Ammon's horn (tissue), 1 donor: ENCODE results near the gene DERL3.

Source experiments
- DNase-seq: peaks from one replicate; pipeline ENCODE4 v3.0.0-alpha.2; 2016; ENCODE audit warnings: low spot score

DERL3 gene

DNA sequence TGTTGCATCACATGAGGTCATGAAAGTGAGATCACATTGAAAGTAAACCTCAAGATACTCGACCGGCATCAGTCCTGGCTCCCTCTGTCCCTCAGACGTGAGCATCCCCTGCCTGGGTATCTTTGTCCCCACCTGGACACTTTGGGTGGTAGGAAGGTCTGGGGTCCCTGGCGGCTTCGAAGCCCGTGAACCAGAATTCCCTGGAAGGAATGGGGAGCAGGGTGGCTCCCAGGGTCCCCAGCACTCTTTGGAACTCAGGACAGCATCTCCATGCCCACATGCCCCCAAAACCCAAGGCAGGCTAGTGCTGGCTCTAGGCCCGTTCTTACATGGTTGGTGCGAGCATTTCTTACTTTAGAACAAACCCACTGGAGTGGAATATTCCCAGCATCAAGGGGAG is 7.5 kb downstream of the DERL3 start:
- DNase-seq, result no peak

- no peak for DNase-seq
Observed at GRCh38 chr22:23829845-23830372, 8.9 kb downstream of the DERL3 start.

DNA sequence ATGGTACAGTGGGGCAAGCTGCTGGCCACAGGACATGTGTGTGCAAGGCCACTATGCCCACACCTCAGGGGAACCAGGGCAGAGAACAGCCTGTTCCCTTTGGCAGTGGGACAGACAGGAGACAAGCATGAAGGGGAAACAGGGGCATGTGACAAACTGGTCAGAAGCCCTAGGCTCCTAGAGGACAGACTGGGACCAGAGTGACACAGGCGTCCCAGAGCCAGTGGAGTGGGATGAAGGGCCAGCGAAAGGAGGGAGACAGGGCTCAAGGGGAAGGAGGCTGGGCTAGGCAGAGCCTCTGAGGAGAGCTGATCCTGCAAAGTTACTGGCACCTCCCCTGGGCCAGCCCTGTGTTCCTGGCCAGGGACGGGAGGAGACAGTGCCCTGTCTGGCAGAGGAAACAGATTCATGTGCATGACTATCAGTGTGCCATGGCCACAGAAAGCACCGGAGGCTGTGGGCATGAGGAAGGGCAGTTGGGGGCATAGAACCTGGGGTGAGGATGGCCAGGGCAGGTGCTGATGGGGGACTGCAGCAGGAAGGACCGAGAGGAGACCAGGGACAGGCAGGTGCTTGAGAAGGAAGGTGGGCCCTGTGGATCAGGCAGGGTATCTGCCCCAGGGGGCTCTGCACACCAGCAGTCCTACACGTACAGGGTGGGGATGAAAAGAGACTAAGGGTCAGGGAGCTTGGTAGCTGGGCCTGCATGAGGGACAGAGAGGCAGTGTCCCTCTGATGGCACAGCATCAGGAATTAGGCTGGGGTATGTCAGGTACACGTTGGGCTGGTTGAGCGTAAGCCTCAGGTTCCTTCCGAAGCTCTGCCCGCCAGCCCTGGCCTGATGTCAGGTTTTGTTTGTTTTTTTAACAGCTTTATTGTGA is 9.8 kb downstream of the DERL3 start:
- no peak for DNase-seq

- DNase-seq, result no peak
Observed at GRCh38 chr22:23827351-23827995, 11.3 kb downstream of the DERL3 start.

- no peak for DNase-seq
Observed at GRCh38 chr22:23826510-23827350, 12.1 kb downstream of the DERL3 start.

DNA sequence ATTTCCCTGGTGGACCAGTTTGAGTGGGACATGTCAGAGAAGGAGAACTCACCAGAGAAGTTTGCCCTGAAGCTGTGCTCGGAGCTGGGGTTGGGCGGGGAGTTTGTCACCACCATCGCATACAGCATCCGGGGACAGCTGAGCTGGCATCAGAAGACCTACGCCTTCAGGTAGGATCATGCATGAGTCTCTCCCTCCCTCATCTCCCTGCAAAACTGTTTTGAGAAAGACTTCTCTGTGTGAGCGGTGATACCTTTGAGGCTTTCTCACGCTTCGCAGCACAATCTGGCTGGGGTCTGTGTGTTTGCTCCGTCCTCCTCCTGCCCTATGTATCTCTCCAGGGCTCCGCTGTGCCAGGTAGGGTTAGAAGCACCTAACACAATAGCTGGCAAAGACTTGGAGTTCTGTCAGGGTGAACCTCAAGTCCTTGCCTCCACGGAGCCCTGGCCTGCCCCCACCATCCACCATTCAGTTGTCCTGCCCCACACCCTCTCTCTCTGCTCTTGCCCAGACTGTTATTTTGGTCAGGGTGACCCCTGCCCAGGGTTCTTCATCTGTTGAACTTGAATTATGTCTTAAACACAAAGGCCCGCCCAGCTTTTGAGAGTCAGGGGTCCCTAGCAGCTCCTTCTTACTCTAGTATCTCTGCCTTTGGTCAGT is 13.4 kb downstream of the DERL3 start:
- no peak for DNase-seq

DNA sequence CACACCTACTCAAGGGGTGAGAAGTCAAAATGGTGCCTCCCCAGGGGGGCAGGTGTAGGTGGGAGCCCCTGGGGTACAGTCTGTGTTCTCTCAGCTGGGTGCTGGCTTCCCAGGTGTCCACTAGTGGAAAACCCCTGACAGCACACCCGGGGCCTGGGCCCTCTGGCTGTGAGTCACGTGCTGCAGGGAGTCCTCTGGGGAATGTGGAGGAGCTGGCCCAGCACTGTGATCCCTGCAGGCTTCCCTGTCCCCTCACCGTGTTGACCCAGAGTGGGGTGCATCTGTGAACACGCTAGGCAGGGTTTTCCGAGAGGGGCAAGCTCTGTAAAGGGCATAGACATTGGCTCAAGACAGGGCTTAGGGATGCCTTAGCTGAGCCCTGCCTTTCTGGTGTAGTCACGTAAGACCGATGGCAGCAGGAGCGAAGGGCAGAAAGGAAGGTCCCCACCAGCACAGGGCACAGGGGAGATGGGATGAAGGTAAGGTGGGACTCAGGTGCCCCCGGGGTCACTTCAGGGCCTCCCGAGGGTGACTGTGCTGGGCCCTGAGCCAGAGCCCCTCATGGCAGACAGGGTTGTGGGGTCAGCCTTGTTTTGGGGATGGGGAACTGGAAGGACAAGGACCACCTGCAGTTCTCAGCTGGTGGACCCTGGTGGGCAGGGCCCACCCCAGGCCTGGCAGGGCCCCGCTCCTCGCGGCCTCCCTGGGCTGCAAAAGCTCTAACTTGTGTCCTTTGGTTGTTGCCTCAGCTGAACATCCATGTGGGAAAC is 14.1 kb downstream of the DERL3 start:
- DNase-seq, result no peak

DNA sequence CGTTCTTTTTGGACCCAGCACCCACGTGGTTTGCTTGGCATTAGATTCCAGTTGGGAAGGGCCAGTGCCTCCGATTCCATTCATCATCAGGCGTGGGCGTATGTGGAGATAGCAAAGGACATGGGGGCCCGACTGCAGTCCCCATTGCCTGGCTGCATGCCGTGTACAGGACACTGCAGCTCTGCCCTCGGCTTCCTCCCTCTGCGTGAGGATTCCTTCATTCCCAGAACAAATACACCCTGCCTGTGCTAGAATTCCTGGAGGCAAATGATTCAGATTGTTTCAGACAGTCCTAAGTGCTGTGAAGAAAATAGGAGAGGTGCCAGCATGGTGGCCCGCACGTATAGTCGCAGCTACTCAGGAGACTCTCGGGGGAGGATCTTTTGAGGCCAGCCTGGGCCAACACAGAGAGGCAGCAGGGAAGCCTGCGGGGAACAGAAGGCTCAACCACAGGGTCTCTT is 15.4 kb downstream of the DERL3 start:
- DNase-seq, result no peak

- no peak for DNase-seq
Observed at GRCh38 chr22:23822101-23822671, 16.6 kb downstream of the DERL3 start.

DNA sequence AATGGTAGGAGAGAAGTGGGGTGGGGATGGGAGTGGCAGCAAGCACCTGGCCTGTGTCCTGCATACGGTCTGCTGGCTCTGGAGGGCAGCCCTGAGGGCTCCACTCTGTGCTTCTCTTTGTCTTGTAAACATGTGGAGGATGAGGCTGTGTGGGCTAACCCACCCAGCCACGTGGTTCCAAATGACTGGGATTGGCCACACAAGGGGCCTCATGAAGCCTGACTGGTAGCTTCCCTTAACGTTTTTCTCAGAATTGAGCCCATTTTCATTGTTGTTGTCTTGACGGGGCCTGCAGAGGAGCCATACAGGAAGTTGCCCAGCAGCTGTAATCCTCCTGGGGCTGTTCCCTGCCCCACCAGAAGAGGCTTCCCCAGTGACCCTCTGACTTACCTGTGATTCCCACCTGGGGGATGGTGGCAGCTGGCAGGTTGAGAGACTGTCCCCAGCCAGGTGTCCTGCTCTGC is 18.0 kb downstream of the DERL3 start:
- no peak for DNase-seq

GRCh38 chr22:23818541-23818940 is 20.3 kb downstream of the DERL3 start:
- no peak for DNase-seq

DNA sequence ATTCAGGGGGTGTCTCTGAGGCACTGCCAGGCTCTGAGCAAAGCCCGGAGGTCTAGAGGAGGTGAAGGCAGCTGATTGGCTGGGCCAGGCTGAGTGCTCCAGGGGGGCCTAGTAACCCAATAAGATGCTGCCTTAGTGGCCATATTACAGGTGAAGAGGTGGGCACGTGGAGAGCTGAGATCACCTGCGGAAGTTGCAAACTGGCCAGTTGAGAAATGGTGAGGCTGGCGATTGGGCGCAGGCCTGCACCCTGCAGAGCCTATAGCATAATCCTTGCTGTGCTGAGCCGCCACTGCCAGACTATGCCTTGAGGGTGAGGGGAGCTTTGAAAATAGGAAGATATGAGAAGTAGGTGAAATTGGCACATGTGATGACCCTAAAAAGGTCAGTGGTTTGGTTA is 21.7 kb downstream of the DERL3 start:
- no peak for DNase-seq

DNA sequence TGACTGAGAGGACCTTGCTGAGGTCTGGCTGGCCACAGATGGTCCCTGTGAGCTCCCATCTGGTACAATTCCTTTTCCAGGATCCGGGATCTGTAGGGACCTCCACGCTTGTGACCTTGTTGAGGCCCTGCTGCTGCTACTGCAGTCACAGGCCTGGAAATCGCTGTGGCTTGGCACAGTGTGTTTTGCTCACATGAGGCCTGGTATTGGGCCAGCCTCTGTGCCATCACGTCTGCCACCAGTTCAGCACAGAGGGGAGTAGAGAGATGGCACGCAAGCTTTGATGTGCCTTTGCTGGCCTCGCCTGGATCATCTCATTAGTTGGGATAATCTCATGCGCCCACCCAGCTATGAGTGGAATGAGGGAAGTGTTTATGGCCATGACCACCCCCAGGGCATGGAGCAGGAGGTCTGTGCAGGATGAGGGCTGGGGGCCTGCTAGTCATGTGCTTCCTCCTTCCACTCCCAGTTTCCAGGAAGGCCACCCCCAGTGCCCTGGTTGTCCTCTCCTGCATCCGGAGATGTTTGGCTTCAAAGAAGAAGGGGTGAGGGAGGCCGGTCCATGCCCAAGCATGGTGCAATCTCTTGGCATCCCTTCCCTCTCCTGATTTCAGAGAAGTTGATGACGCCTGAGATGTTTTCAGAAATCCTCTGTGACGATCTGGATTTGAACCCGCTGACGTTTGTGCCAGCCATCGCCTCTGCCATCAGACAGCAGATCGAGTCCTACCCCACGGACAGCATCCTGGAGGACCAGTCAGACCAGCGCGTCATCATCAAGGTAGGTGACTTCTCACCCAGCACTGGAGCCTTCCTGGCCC is 22.4 kb downstream of the DERL3 start:
- no peak for DNase-seq

GRCh38 chr22:23815541-23816155 is 23.2 kb downstream of the DERL3 start:
- no peak for DNase-seq

GRCh38 chr22:23812378-23812777 is 26.4 kb downstream of the DERL3 start:
- DNase-seq, result no peak

DNA sequence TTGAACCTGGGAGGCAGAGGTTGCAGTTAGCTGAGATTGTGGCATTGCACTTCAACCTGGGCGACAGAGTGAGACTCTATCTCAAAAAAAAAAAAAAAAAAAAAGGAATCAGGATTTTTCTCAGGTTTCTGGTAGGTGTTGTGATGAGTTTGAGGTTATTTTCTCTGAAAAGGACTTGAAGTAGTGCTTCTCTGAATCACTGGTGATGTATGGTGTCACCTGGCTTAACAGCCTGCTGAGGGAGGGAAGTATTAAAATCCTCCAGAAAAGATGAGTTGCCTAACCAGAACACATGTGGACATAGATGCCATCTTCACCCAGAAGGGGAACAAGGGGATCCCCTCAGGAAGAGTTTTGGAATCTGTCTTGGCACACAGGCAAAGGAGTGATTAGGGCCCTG is 32.0 kb downstream of the DERL3 start:
- no peak for DNase-seq

DNA sequence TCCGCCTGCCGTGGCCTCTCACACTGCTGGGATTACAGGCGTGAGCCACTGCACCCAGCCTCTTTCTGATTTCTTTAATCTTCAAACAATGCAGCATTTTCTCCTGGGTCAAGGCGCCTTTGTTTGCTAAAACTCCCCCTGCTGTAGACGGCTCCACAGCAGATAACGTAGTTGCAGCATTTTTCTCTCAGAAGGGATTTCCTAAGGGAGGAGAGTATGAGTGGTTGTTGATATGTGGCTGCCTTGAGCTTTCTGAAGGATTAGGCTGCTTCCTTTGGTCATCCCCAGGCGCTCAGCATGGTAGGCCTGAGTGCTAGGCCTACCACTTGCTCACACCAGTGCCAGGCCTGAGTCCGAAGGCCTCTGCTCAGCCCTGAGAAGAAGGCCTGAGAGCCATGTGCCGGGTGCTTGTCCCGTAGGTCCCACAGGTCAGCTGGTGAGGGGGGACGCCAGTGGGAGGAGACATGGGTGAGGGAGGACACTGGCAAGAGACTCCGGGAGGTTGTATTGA is 34.0 kb downstream of the DERL3 start:
- DNase-seq, result no peak

GRCh38 chr22:23803001-23803819 is 35.6 kb downstream of the DERL3 start:
- DNase-seq, result no peak
